Fibroblast of skin of scalp (primary cell): ENCODE results near the gene PITPNM2. TPM values are rescaled to one million over a fixed set of nuclear protein-coding genes. Genes with fewer than 3 reads are reported as not detected.

Experiments used
- DNase-seq: peaks from one replicate; pipeline ENCODE4 v3.0.0-alpha.2; 2013
- polyA plus RNA-seq, 2 experiments: library from polyadenylated mRNA; unstranded; fragments of 120-200 nt; gene quantifications; one replicate each; pipeline ENCODE4 v1.2.1, GENCODE V29; 2013; ENCODE audit not compliant: insufficient read length in 2 of 2

Gene PITPNM2
- 8.1 TPM for polyA plus RNA-seq (2013, experiment 1 of 2; ENCODE audit: insufficient read length)
- polyA plus RNA-seq (2013, experiment 2 of 2; ENCODE audit: insufficient read length): 8.2 TPM

GRCh38 chr12:123150744-123151456, at the start of gene PITPNM2:
TSS of gene PITPNM2 (minus strand) at chr12:123151090. CDS start at chr12:123034590, 116,500 bp downstream.
- peak; percentile 77 for DNase-seq

DNA sequence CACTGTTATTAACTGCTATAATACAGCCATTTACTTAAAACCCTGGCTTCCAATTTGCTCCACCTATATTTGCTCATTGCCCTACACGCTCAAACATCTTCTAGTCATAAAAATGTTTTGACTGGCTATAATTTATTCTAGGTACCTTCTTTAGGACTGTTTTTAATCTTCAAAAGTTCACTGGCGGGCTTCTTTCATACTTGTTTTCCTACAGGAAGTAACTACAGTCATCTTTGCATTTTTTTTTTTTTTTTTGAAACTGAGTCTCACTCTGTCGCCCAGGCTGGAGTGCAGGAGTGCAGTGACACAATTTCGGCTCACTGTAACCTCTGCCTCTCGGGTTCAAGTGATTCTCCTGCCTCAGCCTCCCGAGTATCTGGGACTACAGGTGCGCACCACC, 49.5 kb upstream of the PITPNM2 start:
- DNase-seq: no peak

DNA sequence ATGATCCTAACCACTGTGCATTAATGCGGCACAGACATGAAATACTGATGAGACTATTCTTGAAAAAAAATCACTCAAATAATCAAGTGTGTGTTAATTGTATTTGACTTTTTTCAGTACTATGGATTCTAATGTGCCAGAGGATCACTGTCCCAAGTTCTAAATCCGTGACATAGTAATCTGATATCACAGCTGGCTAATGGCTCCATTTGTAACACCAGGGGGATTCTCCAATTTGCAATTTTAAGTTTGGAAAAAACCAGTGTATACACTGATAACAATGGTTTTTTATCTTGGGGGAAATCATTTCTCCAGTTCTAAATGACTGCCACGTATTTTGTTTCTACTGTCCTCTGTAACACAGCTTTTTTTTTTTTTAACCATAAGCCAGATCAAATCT, 49.0 kb upstream of the PITPNM2 start:
- DNase-seq: no peak

DNA sequence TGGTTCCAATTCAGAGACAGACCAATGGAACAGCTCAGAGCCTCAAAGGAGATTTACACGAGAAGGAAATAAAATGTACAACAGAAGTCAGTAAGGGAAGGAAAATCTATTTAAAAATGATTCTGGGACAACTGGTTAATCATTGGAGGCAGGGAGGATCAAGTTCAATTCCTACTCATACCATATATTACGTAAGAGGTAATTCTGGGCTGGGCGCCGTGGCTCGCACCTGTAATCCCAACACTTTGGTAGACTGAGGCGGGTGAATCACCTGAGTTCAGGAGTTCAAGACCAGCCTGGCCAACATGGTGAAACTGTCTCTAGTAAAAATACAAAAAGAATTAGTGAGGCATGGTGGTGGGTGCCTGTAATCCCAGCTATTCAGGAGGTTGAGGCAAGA, 36.7 kb upstream of the PITPNM2 start:
- DNase-seq: no peak

DNA sequence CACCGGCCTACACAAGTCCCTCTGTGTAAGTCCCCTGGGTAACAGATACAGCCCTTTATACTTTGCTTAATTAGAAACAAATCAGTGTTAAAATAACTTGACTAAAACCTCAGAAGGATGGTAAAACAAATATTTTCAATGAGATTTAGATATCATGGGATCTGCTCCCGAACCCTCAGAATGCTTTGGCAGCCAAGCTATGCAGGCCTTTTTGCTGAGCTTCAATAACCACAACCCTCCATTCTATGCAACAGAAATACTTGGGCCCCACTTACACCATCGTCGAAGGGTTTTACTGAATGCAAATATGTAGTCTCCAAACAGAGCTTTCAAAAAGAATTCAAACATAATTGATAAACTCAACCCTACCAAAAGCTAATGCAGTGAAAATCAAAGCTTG, 29.3 kb upstream of the PITPNM2 start:
- no peak for DNase-seq

GRCh38 chr12:123171967-123172366, 21.1 kb upstream of the PITPNM2 start:
- no peak for DNase-seq

- DNase-seq: no peak
Measured at GRCh38 chr12:123167329-123167728, 16.4 kb upstream of the PITPNM2 start.

DNA sequence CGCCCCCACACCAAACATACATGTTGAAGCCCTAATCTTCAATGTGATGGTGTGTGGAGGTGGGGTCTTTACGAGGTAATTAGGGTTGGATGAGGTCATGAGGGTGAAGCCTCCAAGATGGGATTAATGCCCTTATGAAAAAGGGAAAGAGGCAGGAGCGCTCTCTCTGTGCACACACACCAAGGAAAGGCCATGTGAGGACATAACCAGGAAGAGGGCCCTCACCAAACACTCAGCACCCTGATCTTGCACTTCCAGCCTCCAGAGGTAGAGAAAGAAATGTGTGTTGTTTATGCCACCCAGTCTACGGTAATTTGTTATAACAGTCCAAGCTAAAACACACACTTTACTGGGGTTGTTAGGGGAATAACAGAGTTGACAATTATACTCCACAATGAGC, 14.6 kb upstream of the PITPNM2 start:
- DNase-seq: no peak

GRCh38 chr12:123164710-123165261, 13.9 kb upstream of the PITPNM2 start:
- DNase-seq: no peak

DNA sequence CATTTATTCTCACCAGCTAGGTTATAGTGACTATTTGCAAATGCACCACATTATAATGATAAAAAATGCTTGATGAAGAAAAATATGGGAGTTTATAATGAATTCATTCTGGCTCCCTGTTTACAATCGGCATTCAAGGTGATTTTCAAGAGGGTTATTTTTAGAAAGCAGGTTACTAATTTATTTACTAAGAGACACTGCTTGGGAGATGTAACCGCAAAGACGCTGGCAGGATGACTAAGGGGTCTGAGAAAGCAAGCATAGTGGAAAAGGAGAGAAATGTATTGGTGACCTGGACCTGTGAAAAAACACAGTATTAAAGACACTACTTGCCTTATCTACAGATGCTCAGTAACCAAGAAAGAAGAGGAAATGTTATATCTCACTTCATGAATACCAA, 13.3 kb upstream of the PITPNM2 start:
- DNase-seq: no peak

DNA sequence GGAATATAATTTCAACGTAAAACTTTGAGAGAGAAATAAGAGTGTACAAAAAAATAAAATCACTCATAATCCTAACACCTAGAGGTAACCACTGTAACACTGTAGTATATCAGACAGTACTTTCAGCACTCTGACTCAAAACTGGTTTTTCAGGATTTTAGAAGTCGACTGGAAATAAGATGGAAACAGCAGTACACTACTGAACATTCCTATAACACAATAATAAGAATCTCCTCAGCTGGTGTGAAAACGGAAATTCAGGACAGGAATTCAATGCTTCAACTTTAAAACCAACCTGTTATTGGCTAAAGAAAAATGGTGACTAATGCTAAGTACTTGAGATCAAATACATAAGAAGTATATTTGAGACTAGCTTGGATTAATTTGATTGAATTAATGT, 12.3 kb upstream of the PITPNM2 start:
- DNase-seq: no peak

DNA sequence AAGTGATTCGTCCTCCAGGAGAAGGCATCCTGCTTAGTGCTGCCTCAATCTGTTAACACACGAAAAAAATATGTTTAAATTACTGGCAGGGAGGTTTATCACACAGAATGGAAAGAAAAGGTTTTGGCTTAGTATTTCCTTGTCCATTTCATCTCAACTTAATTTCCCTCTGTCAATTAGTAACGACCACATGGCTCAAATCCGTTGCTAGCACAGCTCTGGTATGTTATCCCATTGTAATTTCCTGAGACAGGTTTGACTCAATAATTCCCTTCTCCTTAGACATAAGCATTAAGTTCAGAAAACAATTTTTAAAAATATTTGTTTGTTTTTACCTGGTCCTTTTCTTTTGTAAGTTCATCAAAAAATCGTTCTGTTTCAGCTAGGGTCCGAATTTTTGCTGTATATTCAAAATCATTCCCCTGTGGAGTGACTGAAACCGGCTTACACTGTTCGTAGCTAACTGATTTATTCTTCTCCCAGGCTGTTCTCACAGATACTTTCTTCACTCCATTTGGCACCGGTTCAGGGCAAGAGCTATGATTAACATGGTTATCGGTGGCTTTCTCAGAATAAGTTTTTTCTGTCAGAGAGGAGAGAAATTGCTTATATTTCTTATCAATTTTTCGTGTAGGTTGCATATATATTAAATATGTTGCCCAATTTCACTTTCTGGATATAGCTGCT, 10.1 kb upstream of the PITPNM2 start:
- DNase-seq: no peak

DNA sequence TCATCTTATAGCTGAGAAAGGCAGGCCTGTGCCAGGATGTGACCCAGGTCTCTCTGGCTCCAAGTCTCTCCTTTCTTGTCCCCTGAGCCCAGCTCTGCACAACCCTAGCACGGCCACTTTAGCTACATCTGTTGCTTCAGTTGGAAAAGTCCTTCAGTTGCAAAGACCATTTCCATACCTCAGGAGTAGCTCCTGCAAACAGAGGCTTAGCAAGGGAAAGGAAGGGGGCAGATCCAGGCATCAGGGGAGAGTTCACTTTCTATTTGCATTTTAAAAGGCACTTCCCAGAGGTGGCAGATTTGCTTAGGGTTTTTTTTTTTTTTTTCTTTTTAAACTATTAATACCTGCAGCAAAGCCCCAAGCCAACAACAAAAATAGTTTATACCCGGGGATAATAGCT, 3.0 kb upstream of the PITPNM2 start:
- DNase-seq: no peak

- no peak for DNase-seq
Measured at GRCh38 chr12:123152833-123153232, 1.9 kb upstream of the PITPNM2 start.

GRCh38 chr12:123151457-123152454, 866 bp upstream of the PITPNM2 start:
- no peak for DNase-seq

- DNase-seq: no peak
Measured at GRCh38 chr12:123150275-123150743, 581 bp downstream of the PITPNM2 start.

DNA sequence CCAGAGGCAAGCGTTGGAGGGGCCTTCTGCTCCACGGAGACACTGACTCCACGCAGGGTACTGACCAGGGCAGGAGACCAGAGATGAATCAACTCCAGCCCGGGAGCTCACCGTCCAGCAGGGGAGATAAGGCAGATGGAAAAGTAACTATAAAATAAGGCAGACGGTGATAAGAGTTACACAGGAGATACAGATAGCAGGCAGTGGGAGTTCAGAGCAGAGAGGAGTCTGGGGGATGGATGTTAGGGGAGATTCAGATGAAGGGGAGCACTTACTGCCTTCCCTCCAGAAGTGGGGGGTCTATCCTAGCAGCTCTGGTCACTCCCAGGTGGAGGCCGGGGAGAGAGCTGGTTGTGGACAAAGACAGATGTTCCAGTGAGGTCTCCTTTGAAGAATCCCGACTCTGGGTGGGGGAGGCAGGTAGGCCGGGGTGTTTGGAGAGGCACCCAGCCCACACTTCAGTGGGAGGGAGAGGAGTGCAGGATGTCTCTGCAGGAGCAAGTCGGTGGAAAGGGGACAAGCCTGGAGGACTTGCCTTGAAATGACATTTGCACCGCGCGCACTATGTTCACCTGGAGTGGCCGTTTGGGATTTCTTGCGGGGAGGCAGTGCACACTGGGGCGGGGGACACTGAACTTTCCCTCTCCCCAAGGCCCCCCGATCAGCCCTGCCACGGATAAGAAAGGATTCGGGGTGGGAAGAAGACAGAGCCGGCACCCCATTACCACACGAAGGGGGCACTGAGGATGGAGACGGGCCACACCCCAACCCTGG, 1.2 kb downstream of the PITPNM2 start:
- no peak for DNase-seq

GRCh38 chr12:123149088-123149487, 1.8 kb downstream of the PITPNM2 start:
- DNase-seq: no peak

GRCh38 chr12:123148655-123149054, 2.2 kb downstream of the PITPNM2 start:
- no peak for DNase-seq

DNA sequence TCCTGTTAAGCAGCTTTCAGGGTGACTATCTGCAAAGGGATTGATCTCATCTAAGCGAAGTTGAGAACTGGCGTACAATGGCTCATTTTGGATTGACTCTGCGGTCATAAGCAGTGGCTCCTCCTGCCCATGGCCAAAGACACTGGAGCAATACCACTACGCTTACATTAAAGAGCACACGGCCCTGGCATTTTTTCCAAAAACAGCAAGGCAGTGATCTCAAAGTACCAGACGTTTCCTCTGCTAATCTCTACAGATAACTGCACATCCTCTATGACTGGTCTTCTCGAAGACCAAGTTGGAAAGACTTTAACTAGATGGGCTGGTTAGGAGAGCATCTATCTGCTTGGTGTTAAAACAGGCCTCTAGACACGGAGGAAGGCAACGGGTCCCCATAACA, 2.7 kb downstream of the PITPNM2 start:
- DNase-seq: no peak

DNA sequence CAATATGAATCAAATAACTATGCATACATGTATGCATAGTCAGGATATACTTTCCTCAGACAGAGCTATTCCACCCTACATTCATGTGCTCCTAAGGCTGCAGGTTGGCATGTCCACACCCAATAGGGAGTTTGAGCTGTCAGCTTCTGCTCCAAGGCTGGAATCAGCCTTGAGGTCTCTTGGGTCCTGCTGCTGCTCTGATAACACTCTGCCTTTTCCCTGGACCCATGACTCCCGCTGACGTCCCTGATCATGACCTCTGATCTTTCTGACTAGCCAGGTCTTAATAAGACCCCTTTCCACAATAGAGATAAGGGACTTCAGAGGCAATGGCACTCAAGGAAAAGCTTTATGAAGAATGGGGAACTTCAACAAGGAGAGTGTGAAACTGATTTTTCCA, 5.7 kb downstream of the PITPNM2 start:
- DNase-seq: no peak
